ENCODE measurements around the gene CEP164.

DNA sequence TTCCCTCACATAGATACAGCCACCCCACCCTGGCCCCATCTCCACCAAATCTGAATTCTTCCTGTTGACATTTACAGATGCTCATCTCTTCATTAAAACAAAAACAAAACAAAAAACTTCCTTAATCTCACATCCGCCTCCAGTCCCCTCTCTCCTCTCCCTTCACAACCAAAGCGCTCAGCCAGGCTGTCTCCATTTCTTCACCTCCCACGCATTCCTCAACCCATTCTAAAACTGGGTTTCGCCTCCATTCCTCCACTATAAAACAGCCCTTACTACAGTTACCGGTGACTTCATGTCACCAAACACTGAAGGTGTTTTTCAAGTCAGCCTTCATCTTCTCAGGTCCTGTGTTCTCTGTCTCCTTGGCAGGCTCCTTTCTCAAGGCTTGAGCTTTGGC, 26.9 kb upstream of the CEP164 start:
- TF ChIP-seq POLR2A (IDR thresholded peaks at IDR 0.05) (no peak), POLR2AphosphoS5 (IDR thresholded peaks at IDR 0.05; ENCODE audit: insufficient read depth in 1 of 2, low read depth in 1 of 2) (no peak)
- TF ChIP-seq, protein P1, sequence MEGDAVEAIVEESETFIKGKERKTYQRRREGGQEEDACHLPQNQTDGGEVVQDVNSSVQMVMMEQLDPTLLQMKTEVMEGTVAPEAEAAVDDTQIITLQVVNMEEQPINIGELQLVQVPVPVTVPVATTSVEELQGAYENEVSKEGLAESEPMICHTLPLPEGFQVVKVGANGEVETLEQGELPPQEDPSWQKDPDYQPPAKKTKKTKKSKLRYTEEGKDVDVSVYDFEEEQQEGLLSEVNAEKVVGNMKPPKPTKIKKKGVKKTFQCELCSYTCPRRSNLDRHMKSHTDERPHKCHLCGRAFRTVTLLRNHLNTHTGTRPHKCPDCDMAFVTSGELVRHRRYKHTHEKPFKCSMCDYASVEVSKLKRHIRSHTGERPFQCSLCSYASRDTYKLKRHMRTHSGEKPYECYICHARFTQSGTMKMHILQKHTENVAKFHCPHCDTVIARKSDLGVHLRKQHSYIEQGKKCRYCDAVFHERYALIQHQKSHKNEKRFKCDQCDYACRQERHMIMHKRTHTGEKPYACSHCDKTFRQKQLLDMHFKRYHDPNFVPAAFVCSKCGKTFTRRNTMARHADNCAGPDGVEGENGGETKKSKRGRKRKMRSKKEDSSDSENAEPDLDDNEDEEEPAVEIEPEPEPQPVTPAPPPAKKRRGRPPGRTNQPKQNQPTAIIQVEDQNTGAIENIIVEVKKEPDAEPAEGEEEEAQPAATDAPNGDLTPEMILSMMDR (IDR thresholded peaks at IDR 0.05) = no peak

Measured in vagina (tissue), 2 donors.